HTR-8/SVneo (cell line): ENCODE data around the gene LPA.
"Not testable (repeated sequence)": the region's sequence is repeated elsewhere in the genome, so short reads cannot be mapped to it uniquely, and the experiment has no call there.

ENCODE experiments used
- DNase-seq: peaks from one replicate; pipeline ENCODE4 v3.0.0; 2011; ENCODE audit warnings: low spot score, mixed read lengths; ENCODE audit not compliant: insufficient read length
- FAIRE-seq: peaks from 2 replicates; lab custom pipeline; 2011; peaks lifted over from hg19 to GRCh38; lab: Jason Lieb, UNC

Gene LPA

DNA sequence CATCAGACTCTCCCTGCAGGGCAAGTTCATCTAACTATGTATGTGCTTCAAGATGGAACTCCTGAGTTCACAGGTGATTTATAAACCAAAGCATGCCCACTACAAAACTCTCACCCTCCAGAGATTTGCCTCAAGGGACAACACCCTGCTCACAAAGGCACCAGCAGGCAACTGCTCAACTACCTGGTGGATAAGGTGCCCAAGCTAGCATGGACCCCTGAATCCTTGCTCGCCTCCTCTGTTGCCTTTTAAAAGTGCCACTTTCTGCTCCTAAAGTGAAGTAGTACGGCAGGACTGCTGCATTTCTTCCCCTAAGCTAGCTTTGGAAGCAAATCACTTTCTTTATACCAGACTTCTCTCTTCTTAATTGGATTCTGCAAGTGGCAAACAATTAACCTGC is 1.2 kb downstream of the LPA start:
- FAIRE-seq: no peak
- DNase-seq: no peak

DNA sequence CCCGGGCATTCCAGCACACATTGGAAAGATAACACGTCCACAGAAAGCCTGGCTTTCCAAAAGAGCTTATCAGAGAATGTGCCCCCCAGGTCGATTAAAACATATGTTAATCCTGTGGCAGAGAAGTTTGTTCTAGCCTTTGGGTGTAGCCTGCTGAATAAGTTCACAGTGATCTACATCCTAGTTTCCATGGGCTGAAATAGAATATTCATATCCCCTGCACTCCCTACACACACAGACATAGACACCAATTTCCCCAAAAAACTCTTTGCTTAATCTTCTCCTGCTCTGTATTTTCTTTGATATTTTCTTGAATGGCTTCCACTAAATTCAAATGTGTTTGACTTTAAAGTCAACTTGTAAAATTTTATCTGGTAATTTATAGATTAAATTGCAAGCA is 1.6 kb downstream of the LPA start:
- DNase-seq: no peak
- FAIRE-seq: no peak

DNA sequence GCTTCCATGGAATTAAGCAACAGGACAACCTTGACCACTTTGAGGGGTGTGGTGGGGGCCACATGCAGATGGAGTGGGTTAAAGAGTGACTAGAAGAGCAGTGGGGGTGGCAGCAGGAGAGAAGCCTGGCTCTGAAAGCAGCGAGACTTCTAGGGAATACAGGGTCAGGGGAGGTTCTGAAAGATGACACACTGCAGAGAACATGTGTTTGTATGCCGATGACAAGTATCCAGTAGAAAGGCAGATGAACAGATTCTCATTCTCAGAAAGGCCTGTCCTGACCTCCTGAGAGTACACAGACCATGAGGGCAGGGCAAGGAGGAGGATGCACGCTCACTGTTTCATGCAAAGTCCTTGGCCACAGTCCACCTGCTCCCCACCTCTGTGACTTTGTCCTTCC is 2.9 kb downstream of the LPA start:
- no peak for DNase-seq
- FAIRE-seq: no peak

DNA sequence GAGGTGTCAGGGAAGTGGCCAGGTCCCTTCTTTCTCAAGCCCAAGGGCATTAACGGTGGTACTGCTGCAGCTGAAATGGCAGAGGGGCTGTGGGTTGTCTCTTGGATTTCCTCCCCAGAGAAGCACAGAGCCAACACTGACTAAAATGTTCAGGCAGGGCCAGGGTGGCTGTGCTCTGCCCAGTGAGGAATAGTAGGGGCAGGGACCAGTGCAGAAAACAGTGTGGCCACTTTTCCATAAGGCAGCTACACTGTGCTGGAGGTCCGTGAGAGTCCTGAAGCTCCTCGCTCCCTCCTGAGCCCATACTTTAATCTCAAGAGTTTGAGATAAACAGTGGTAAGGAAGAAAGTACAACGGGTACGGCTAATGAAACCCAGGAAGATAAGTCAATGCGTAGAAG is 4.5 kb downstream of the LPA start:
- no peak for FAIRE-seq
- DNase-seq: no peak

DNA sequence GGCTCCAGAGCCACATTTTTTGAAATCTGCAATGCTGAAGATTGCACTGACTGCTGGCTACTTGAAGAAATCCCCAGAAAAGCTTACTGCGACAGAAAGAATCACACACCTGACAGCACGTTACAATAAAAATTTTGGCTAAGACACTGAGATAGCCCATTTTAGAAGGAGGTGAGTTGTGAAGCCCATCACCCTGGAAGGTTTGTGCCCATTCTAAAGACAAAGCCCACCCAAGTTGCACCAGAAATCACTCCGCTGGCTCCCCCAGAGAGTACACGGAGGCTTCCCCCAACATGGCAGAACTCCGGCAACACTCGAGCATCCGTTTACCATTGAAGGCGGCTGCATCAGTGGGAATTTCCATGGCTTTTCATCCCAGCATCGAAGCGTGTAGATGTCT is 29.4 kb downstream of the LPA start:
- FAIRE-seq (no peak), DNase-seq (no peak)

DNA sequence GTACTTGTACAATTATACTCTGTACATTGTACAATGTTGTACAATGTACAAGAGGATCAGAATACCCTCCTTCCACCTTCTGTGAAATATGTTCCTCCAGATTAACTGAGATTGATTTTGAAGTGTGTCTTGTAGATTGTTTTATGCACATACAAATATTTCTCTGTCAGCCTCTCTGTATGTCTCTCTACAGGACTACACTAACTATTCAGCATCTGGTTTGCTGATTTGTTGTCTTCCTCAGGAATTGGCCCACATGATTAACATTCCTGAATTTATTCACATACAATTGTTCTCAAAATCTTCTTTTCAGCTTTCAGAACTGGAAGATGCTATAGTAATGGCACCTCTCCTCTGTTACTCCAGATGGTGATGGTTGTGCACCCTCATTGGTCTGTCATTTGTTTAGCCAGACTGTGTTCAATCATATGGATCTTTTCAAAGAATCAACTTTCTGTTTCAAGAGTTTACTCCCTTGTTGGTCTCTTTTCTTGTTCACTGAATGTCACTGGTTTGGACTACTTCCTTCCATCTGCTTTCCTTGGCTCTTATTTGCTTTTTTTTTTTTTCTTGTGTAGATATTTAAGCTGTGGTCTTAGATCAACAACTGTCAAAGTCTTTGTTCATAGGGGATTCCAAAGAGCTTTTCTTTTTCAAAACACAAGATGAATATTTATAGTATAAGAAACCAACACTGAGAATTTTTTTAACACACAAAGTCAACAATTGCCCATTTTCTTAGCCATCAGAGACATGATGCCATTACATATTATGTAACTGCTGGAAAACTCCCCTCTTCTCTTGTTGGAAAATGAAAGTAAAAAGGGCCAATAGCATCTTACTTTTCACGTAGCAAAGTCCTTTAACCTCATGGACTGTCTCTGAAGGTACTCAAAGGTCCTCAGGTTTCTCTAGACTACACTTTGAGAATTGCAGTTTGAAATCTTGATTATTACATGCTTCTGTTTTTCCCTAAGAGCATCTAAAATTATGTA is 67.9 kb downstream of the LPA start:
- DNase-seq (no peak), FAIRE-seq (no peak)

DNA sequence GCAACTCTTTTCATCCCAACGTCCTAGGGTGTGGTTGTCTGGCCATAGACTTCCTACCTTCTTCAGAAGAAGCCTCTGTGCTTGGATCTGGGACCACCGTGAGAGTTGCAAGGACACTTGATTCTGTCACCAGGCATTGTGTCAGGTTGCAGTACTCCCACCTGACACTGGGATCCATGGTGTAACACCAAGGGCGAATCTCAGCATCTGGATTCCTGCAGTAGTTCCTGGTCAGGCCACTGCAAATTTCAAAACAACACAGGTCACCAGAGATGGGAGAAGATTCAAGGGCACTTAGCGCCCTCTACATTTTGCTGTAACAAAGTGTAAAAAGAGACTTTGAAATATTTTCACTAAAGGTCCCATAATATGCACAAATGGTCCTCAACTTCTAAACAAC is 68.8 kb downstream of the LPA start:
- not testable (repeated sequence) for FAIRE-seq

DNA sequence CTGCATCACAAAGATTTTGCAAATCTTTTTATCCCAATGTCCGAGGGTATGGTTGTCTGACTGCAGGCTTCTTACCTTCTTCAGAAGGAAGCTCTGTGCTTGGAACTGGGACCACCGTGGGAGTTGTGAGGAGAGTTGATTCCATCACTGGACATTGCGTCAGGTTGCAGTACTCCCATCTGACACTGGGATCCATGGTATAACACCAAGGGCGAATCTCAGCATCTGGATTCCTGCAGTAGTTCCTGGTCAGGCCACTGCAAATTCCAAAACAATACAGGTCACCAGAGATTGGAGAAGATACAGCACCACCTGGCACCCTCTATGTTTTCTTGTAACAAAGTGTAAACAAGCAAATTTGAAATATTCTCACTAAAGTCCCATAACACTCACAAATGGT is 77.7 kb downstream of the LPA start:
- DNase-seq (no peak), FAIRE-seq (no peak)

More for the DNA sequence above, 68.8 kb downstream of the LPA start:
- not testable (repeated sequence) for DNase-seq

DNA sequence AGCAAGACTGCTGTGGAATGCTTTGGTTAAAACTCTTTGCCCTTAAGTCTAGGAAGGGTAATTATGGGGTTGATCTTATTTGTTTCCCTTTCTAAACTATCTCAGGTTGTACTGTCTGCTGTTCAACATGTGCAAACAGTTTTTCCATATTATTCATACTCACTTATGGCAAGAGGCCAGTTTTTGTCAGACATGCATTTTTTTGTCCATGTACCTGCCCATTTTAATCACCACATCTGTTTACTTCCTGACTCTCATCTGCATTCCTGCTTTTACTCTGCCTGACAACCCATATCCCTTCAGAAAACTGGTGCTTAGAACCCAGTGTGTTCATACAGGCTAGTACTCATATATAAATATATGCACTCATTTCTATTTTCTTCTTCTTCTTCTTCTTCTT is 80.3 kb downstream of the LPA start:
- FAIRE-seq (no peak), DNase-seq (no peak)

DNA sequence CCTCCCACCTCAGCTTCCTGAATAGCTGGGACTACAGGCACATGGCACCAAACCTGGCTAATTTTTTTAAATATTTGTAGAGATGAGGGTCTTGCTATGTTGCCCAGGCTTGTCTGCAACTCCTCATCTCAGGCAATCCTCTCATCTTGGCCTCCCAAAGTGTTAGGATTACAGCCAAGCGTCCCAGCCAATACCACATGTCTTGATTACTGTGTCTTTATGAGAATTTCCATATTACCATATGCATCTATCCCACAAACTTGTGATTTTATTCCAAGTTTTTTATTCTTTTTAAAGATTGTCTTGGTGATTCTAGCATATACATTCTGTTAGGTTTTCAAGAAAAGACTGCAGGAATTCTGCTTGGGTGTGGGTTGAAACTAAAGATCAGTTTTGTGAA is 82.7 kb downstream of the LPA start:
- DNase-seq (no peak), FAIRE-seq (no peak)

DNA sequence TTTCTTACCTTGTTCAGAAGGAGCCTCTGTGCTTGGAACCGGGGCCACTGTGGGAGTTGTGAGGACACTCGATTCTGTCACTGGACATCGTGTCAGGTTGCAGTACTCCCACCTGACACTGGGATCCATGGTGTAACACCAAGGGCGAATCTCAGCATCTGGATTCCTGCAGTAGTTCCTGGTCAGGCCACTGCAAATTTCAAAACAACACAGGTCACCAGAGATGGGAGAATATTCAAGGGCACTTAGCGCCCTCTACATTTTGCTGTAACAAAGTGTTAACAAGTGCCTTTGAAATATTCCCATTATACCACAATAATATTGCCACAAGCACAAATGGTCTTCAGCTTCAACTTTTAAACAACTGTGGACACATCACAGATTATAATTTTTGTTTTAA is 85.6 kb downstream of the LPA start:
- not testable (repeated sequence) for FAIRE-seq, DNase-seq

DNA sequence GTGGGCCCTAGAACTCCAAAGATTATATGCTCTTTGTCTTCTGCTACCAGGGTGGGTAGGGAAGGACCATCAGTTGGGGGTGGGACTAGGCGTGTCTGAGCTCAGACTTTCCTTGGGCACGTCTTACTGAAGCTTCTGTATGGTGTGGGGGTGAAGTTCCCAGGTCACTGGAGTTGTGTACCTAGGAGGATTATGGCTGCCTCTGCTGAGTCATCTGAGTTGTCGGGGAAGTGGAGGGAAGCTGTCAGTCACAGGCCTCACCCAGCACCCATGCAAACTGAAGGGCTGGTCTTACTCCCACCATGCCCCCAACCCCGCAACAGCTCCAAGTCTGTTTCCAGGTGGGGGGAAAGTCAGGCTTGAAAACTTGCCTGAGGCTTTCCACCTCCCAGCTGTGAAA is 90.1 kb downstream of the LPA start:
- DNase-seq (no peak), FAIRE-seq (no peak)

DNA sequence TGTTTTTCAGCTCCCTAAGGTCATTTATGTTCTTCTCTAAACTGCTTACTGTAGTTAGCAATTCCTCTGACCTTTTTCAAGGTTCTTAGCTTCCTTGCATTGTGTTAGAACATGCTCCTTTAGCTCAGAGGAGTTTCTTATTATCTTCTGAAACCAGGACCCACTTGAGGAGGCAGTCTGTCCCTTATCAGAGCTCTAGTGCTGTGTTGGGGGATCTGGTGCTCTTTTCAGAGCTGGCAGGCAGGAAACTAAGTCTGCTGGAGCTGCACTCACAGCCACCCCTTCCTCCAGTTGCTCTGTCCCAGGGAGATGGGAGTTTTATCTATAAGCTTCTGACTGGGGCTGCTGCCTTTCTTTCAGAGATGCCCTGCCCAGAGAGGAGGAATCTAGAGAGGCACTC is 92.9 kb downstream of the LPA start:
- not testable (repeated sequence) for FAIRE-seq, DNase-seq

DNA sequence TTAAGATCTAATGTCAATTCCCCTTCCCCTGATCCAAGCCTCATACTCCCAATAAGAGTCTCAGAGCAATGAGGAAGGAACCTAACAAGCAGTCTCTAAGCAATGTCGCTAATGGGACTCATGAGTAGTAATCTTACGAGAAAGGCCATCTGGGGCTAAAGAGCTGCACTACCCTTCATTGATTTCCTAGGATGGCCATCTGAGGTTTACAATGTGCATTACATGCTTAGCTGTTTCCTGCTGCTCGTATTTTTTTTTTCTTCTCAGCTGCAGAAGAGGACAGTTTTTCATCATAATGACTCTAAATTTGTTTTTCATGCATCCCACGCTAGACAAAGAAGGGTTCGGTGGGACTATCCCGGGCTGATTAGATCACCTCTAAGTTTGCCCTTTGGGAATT is 119.3 kb downstream of the LPA start:
- no peak for FAIRE-seq
- DNase-seq: no peak

DNA sequence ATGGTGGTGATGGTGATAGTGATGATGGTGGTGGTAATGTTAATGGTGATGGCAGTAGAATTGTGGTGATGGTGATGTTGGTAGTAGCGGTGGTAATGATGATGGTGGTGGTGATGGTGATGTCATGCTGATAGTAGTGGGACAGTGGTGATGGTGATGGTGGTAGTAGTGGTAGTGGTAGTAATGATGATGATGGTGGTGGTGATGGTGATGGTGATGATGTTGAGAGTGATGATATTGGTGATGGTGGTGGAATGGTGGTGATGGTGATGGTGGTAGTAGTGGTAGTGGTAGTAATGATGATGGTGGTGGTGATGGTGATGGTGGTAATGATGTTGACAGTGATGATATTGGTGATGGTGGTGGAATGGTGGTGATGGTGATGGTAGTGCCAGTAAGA is 128.8 kb downstream of the LPA start:
- no peak for DNase-seq
- FAIRE-seq: peak; percentile 99

DNA sequence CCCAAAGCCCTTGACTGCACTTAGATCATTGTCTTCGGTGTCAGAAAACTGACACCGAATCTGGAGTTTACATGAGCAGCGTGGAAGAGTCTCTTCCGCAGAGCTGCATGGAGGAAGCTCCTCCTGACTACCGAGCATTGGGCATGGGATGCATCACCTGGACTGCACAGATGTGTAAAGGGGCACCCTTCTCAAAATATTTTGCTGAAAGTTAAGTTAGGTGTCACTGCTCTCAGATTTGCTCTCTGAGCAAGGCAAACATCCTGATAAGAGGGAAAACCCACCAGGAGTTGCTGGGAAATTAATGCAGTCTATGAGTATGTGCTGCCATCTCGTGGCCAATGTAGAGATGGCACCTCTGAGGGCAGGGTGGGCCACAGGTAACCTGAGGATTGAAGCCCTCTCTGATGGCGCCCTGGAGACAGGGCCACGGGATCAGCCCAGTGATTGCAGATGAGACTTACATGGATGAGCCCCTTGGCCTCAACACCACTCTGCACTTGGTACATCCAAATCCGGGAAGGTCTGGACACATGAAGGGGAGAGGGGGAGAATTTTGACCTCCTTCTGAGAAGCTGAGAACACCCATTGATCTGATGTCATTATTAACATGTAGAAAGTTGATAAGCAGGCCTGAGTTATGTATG is 129.9 kb downstream of the LPA start:
- DNase-seq (peak; percentile 38), FAIRE-seq (peak; percentile 57)

DNA sequence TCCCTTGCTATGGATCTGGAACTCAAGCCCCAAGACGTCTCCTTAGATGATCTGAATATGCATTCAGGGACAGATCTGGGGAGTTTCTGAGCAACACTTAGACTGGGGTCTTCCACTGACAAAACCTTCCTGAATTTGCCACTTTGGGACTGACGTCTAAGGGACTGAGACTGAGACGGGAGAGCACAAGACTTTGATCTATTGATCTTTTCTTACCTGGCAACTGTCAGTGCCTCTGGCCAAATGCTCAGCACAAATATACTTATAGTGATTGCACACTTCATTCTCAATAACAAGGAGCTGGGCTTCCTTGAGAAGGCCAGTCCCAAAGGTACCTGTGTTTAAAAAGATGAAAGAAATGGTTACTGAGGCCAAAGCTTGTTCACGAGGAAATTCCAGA is 131.8 kb downstream of the LPA start:
- FAIRE-seq (no peak), DNase-seq (no peak)

DNA sequence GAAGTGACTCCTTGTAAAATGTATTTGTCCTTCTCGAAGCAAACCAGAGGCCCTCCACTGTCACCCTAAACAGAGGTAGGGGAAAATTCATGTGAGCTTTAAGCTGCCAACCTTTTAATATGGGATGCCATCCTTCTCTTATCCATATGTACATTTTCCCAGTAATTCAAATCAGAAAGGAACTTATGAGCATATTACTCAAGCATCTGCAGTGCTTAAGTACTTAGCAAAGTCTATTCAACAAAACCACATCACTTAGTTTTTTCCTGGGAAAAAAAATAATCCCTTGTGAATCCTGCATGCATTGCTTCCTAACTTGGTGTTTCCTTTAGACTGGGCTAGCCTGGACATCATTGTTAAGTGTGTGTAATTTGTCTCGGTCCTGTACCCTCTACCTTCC is 132.2 kb downstream of the LPA start:
- no peak for DNase-seq
- FAIRE-seq: no peak

DNA sequence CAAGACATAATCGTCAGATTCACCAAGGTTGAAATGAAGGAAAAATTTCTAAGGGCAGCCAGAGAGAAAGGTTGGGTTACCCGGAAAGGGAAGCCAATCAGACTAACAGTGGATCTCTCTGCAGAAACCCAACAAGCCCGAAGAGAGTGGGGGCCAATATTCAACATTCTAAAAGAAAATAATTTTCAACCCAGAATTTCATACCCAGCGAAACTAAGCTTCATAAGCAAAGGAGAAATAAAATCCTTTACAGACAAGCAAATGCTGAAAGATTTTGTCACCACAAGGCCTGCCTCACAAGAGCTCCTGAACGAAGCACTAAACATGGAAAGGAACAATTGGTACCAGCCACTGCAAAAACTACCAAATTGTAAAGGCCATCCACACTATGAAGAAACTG is 134.6 kb downstream of the LPA start:
- not testable (repeated sequence) for DNase-seq, FAIRE-seq

DNA sequence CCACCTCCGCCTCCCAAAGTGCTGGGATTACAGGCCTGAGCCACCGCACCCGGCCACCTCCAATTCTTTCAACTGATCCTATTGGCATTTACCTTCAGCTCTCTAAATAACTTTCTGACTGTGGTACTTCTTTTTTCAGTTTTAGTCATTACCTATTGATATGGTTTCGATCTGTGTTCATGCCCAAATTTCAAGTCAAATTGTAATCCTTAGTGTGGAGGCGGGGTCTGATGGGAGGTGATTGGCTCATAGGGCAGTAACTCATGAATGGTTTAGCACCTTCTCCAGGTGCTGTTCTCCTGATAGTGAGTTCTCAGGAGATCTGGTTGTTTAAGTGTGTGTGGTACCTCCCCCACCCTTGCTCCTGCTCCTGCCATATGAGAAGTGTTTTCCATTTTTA is 140.9 kb downstream of the LPA start:
- FAIRE-seq (no peak), DNase-seq (no peak)
